GM21825 (cell line): ENCODE measurements around the gene TFF2.

Experiments
- ATAC-seq: cut with Tn5 transposase; IDR thresholded peaks from one replicate; pipeline ENCODE4 v1.9.1; 2021; ENCODE audit warnings: mild to moderate bottlenecking, moderate library complexity; ENCODE audit not compliant: unreplicated experiment

The TFF2 gene

DNA sequence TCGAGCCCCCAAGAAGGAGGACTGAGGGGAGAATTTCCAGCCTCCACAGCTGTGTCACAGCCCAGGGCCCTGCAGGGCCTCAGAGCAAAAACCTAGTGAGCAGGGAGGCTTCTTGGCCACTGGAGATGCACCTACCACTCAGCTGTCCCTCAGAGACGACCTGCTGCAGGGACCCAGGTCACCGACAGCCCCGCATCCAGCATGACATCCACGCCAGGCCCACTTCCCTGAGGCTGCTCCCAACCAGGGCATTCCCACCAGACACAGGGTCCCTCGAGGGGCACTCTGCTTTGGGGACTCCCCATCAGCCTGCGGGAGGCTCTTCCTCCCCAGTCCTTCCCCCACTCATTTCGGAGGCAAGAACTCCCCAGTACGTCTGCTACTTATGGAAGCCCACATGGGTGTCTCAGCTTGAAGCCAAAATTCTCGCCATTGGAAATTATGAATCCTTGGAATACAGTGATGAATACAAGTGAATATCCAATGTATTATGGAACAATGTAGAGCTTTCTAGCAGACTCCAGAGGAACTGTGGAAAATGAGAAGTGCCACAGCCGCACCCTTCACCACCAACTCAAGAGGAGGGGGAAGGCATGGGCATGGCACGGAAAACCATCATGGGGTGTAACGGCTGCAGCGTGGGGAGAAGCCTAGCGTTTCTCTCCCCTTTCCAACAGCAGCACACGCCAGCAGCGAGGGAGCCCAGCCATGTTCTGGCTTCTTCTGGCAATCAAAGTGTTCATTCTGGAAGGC lies 42.5 kb downstream of the TFF2 start:
- no peak for ATAC-seq

DNA sequence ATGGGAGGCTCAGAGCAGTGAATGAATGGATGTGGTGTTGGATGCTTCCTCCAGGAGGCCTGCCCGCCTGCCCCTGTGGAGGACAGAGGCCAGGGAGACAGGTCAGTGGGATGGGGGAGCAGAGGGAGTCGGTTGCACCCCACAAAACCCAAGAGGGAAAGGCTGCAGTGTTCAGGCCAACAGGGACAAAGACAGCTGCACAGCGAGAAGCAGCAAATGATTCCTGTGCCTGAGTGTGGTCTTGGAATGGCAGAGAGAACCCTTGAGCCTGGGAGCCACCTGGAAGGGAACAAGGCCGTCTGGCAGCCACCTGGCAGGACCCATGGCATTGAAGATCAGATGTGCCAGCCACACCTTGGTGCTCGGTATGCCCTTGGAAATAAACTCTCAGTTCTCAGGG lies 43.7 kb downstream of the TFF2 start:
- ATAC-seq = no peak

- ATAC-seq = no peak
Measured at GRCh38 chr21:42306366-42307035, 44.3 kb downstream of the TFF2 start.

DNA sequence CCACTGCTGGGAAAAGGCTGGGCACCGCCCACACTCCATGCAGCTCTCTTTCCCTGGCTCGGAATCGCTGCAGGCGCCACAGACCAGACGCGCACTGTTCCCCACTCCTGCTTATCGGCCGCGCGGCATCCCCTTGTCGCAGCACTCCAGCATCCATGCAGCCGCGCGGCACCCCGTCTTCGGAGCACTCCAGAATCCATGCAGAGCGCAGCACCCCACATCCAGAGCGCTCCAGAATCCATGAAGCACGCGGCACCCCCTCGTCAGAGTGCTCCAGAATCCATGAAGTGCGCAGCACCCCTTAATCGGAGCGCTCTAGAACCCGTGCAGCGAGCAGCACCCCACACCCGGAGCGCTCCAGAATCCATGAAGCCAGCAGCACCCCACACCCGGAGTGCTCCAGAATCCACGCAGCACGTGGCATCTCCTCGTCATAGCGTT lies 45.1 kb downstream of the TFF2 start:
- ATAC-seq = no peak

- ATAC-seq = no peak
Measured at GRCh38 chr21:42304556-42305454, 46.0 kb downstream of the TFF2 start.

GRCh38 chr21:42303443-42303842 lies 47.4 kb downstream of the TFF2 start:
- no peak for ATAC-seq

- ATAC-seq = no peak
Measured at GRCh38 chr21:42302794-42303193, 48.0 kb downstream of the TFF2 start.

GRCh38 chr21:42302076-42302650 lies 48.6 kb downstream of the TFF2 start:
- ATAC-seq = no peak

DNA sequence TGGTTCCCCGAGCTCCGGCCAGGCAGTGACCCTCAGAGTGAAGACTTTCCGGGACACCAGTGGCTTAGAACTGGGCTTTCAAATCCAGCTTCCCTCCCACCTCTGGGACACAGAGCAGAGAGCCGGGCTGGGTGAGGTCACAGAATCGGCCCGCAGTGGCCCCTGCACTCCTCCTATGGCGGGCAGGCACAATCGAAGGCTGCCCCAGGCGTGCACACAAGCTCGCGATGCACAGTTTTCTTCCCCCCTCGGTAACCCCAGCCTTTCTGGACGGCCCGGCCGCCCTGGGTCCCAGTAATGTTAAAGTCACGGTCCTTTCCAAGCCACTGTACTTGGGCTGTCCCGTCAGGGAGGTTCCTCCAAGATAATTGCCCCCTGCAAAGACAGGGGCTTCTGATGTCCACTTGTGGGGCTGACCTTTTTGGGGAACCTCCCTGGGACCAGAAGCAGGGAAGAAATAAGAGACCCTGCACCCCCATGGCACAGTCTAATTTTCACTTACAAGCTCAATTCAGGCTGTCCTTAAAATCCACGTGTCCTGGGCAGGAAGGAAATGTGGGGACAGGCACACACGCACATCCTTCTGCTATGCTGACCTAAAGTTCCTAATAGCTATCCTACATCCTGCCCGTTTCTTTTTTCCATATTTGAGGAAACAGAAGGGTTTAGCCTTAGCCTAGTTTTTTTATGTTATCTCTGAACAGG lies 49.3 kb downstream of the TFF2 start:
- no peak for ATAC-seq

DNA sequence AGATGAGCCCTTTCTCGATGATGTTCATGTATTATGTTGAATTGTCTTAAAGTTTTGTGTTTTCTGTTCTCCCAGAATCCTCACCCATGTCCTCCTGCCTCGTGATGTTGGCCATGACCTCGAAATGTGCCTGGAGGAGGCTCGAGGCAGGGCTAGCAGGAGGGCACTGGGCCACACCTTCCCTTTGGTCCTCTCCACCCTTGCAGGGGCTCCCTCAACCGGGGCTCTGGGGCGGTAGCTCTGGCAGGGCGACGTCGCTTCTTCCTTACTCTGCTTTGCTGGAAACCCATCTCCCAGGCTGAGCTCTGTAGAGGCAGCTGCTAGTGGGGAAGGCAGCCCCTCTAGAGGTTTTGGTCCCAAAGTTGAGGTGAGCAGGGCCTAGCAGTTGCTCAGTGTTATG lies 49.8 kb downstream of the TFF2 start:
- no peak for ATAC-seq

DNA sequence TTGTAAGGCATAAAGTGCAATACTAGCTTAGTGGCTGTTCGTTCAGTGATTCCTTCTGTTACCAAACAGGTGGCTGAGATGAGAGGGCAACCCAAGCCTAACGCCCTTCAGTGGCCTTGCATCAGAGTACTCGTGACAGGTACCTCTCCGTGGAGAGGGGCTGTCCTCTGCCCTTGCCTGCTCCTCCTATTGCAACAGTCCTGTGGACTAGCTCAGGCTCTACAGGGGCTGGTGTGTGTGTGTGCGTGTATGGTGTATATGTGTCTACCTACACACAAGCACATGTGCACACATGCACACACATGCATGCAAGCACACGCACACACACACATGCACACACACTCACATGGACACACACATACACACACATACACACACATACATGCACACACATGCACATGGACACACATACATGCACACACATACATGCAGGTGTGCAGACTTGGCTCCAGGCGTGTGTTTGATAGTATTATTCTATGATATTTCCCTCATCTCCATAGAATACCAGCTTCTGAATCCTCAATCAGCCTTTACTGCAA lies 50.7 kb downstream of the TFF2 start:
- ATAC-seq = no peak

GRCh38 chr21:42299324-42300044 lies 51.3 kb downstream of the TFF2 start:
- no peak for ATAC-seq

DNA sequence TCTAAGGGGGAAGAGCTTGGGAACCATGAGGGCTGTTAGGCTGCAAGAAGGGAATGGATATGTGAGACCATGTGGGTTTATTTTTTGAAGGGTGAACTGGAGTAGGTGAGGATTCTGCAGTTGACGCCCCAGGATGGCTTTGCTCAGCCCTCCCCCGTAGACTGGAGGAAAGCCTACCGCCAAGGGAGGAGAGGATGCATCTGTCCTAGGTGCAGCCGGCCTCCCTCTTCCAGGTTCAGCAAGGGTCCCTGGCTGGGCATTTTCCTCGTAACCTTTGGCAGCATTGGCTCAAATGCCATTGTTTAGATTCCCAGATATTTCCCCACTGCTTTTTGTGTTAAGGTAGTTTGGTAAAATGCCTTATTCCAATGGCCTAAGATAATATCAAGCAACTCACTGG lies 52.1 kb downstream of the TFF2 start:
- ATAC-seq = no peak

DNA sequence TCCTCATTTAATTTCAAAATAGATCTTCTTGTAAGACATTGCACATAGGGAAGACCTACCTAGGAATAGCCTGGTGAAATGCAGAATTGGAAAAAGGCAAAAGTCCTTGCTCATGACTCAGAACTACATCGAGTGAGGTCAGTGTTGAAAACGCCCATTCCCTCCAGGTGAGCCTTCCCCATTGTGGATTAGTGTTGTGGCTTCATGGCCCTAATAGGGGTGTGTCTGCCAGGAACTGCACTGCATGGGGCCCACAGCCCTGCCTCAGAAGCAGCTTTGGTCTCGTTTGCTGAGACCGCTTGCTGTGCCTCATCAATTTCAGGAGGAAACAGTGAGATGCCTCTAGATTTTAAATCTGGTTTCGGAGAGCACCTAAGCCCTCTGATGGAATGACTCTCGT lies 52.6 kb downstream of the TFF2 start:
- no peak for ATAC-seq

DNA sequence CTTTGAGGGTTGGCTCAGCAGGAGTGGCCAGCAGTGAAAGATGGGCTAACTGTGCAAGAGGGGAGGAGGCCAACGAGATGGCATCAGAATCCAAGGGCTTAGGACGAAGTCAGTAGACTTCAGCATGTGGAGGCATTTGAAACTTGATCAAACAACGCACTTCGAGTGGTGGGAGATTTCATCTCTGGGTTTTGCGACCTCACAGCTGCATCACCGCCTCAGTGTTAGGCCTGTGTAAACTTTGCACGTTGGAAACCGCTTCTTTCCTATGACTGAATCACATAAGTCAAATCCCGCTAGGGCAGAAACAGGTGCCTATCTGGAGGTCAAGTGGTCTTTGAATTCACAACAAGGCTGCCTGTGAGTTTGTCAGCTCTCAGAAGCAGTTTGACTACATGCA lies 53.4 kb downstream of the TFF2 start:
- no peak for ATAC-seq

- no peak for ATAC-seq
Measured at GRCh38 chr21:42296501-42296900, 54.3 kb downstream of the TFF2 start.
